GM21515 (cell line): Measurements from ENCODE around the gene HCN2.

Source experiments
- ATAC-seq: cut with Tn5 transposase; IDR thresholded peaks from one replicate; pipeline ENCODE4 v1.9.1; 2021; ENCODE audit not compliant: unreplicated experiment

HCN2 gene

DNA sequence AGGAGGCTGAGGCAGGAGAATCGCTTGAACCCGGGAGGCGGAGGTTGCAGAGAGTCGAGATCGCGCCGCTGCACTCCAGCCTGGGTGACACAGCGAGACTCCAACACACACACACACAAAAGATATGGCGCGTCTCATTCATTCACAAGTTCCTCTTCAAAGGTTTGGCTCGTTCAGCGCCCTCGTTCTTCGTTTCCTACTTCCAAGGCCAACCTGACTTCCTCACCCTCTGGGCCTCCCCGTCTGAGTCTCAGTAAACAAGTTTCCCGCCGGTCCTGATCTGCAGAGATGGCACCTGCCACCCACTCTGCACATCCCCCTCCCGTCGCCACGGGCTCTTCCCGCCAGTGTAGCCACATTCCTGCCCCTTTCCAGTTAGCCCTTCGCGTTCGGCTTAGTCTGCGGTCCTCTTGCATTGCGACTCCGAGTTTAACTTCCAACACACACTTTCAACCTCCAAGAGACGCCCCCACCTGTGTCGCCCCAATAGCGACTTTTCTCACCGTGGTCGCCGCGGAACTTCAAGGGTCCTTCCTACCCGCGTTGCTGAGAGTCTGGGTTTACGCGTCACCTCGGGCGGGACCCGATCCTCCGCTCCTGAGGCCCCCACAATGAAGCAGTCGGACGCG, 18.6 kb upstream of the HCN2 start:
- ATAC-seq, result no peak

DNA sequence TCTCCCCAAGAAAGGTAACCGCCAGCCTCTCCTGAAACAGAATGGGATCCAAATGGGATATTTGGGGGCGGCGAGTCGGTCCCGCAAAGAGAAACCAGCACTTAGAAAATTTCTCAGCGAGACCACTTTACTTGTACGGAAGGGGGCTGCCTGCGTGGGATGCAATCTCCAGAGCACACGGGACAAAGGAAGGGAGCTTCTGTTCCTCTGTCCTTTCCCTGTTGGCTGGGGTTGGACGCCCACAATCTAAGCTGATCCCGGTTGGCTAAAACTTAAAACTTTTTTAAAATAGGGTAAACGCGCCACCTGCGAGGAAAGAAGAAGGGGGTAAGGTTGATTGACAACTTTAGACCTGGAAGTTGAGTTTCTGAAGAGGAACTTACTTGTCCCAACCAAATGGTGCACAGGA, 18.1 kb upstream of the HCN2 start:
- no peak for ATAC-seq

- peak; percentile 73 for ATAC-seq
Measured at GRCh38 chr19:572140-572742, 17.4 kb upstream of the HCN2 start, which contains the start of gene BSG. BSG (plus strand) TSS chr19:572596; CDS start chr19:572635, 39 bp downstream.

DNA sequence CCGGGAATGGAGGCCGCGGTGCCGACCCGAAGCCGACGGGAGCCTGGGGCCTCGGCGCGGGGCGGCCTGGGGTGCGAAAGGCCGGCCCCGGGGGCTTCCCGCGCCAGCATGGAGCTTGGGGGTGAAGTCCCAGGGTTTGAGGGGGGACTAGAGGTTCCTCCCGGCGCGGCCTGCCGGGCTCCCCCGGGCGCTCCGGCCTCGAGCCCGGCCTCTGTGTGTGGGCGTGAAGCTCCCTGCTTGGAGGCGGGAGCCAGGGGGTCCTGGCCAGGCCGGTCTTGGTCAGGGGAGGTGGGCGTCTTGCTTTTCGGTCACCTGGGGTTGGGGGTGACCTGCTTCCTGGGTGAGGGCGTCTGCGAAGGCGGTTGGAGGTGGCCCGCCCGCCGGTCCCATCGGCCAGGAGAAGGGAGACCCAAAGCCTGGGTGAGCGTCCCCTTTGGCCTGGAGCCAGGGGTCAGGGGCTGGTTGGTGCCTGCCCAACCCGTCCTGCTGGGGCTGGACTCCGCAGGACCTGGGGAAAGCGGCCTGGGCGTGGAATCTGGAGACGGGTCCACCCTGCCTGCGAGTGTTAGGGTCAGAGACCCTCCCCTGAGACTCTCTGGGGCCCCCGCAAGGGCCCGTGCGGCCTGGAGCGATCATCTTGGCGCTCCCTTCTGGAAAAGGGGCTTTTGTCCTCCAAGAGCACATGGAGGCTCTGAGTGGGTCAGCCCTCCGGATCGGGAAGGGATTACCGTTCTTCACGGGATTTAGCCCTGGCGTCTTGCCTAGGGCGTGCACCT, 16.8 kb upstream of the HCN2 start:
- peak; percentile 11 for ATAC-seq

GRCh38 chr19:573519-573825, 16.2 kb upstream of the HCN2 start:
- no peak for ATAC-seq

DNA sequence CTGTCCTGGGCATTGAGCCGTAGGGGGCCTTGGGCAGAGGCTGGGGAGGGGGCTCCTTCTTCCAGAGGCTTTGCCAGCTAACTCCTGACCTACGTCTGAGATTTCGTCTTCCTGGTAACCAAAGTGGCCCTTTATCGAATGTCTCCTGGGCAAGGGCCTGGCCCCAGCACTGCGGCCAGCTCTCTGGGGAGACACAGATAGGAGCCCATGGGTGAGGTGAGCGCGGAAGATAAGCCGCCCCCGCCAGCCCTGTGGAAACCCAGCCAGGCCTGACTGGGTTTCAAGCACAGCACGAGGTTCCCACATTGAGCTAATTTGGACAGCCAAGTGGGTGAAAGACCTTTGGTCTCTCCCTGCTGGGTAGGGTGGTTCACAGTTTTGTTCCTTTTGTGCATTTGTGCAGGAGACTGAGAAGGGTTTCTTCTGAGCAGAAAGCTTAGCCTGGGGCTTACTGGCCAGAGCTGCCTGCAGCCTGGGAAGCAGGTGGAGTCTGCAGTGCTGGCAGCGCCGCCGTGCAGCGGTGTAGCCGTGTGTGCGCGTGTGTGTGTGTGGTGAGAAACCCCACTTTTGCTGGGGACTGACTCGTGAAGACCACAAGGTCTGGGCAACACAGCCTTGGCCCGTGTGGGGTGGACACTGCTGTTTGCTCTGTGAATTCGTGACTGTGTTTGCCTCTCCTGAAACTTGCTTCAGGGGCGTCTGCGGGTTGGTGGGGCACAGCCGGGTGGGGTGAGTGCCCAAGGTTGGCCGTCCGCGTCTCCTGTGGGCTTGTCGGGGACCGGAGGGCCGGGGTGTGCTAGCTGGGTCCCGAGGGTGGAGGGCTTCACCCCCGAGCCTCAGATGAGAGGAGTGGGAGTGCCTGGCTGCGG, 14.8 kb upstream of the HCN2 start:
- ATAC-seq, result no peak

DNA sequence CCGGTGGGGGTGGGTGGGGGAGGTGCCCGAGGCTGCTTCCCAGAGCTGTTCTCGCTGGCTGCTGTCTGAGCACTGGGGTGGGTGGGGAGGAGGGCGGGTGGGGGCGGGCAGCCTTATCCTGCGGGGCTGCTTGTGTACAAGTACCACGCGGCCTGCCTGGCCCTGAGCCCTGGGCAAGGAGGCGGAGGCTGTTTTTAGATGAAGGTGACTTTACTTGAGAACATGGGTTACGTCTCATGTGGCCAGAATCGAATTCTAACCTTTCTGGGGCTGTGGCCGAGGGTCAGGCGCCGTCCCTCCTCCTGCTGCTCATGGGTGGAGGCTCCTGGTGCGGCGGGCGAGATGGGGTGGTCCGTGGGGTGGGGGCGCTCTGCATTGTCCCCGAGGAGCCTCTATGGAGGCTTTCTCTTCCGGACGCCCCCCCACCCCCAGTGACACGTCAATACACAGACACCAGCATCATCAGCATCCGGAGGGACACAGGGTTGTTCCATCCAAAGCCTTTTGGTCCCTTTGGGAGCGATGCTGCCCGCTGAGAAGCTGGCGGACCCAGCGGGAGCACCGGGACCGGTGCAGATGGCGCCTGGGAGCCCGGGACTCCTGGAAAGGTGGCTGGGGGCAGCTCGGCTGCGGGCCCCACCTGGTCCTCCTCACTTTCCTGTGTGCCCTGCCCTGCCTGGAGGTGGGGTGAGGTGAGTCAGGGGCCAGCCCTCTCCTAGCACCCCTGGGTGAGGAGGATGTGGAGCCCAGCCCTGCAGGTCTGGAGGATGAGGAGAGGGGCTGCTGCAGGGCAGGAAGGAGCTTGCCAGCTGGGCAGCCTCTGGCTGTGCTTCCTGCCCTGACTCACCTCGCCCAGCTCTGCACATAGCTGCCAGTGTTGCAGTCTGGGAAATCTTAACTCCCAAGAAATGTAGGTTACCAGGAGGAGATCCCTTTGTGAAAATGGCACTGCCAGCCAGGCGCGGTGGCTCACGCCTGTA, 13.9 kb upstream of the HCN2 start:
- no peak for ATAC-seq

GRCh38 chr19:576768-577438, 12.8 kb upstream of the HCN2 start:
- ATAC-seq, result no peak

DNA sequence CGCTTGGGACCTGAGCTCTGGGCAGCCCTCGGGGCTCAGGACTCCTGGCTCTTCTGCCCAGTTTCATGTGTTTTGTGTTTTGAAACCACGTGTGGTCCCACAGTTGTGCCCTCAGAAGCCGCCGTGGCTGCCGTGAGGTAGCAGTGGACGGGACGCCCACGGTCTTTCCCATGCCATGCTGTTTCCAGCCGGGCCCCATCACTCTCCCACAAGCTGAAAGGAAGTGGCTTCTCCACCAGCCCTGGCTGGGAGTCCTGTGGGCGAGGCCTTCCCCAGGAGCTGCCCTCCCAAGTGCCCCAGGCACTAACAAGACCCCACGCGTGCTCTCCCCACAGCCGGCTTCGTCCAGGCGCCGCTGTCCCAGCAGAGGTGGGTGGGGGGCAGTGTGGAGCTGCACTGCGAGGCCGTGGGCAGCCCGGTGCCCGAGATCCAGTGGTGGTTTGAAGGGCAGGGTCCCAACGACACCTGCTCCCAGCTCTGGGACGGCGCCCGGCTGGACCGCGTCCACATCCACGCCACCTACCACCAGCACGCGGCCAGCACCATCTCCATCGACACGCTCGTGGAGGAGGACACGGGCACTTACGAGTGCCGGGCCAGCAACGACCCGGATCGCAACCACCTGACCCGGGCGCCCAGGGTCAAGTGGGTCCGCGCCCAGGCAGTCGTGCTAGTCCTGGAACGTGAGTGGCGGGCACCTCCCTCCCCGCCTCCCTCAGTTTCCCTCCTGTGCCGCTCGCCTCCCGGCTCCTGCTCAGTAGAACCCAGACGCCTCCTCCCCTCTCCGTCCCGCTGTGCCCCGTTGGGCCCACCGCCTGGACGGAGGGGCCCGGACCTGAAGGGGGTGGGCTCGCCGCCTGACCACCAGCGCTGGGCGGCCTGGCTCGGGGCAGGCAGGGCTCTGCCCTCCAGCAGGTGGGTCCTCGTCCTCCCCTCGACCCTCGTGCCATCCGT, 12.0 kb upstream of the HCN2 start:
- no peak for ATAC-seq

- ATAC-seq, result no peak
Measured at GRCh38 chr19:579111-579841, 10.4 kb upstream of the HCN2 start.

GRCh38 chr19:579842-580155, 9.9 kb upstream of the HCN2 start:
- no peak for ATAC-seq

- ATAC-seq, result no peak
Measured at GRCh38 chr19:580274-580835, 9.3 kb upstream of the HCN2 start.

DNA sequence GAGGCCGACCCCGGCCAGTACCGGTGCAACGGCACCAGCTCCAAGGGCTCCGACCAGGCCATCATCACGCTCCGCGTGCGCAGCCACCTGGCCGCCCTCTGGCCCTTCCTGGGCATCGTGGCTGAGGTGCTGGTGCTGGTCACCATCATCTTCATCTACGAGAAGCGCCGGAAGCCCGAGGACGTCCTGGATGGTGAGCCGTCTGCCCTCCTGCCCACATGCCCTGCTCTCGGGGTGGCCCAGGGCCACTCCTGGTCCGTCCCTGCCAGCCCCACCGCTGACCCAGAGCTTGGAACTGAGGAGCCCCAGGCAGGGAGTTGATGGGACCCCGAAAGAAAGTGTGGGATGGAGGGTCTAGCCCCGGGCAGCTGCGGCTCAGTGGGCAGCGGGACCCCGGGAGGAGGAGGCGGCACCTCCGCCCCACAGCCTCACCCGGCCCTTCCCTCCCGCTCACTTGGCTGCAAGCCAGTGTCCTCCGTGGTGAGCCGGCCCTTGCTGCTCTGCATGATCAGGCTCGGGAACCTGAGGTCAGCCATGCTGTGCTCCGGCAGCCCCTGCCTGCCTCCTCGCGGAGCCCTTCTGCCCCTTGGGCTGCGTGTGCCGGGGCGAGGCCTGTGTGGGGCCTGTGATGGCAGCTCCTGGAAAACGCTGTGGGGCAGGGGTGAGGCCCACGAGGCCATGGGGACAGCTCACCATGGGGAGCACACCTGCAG, 8.1 kb upstream of the HCN2 start:
- no peak for ATAC-seq

DNA sequence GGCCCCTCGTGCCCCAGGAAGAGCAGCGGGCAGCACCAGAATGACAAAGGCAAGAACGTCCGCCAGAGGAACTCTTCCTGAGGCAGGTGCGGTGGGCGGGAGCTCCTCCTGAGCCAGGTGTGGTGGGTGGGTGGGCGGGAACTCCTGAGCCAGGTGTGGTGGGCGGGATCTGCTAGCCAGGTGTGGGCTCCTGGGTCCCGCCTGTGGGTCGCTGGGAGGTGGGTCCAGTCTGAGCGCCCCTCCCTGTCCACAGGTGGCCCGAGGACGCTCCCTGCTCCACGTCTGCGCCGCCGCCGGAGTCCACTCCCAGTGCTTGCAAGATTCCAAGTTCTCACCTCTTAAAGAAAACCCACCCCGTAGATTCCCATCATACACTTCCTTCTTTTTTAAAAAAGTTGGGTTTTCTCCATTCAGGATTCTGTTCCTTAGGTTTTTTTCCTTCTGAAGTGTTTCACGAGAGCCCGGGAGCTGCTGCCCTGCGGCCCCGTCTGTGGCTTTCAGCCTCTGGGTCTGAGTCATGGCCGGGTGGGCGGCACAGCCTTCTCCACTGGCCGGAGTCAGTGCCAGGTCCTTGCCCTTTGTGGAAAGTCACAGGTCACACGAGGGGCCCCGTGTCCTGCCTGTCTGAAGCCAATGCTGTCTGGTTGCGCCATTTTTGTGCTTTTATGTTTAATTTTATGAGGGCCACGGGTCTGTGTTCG, 7.0 kb upstream of the HCN2 start:
- ATAC-seq, result no peak

- no peak for ATAC-seq
Measured at GRCh38 chr19:583198-583967, 6.3 kb upstream of the HCN2 start.

DNA sequence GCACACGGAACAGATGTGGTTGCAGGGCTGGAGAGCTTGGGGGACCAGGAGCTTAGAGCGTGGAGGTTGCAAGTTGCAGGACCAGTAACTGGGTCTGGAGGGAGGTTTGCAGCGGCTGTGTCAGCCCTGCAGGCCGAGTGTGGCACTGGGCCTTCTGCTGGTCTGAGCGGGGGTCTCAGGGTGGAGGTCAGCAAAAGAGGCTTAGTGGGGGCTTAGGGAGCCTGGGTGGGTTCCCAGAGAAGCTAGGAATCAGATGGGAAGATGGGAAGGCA, 5.8 kb upstream of the HCN2 start:
- ATAC-seq, result no peak
